Stimulated activated memory B cell treated with anti-CD40 and anti-IgM and Interleukin-4, amounts not matched to agents 10 μg/mL and 1 μg/mL and 100 μg/mL, for 72 hours (primary cell): ENCODE data around the gene GPR39.

Experiments used
- ATAC-seq: fragments of 150-1000 bp; cut with Tn5 transposase; 2 replicates; pipeline ENCODE4 v1.10.0; 2021
- H3K27ac Mint-ChIP-seq: one replicate; pipeline ENCODE4 v1.8.0; 2022; ENCODE audit warnings: mild to moderate bottlenecking, mixed read lengths
- H3K27me3 Mint-ChIP-seq: one replicate; pipeline ENCODE4 v1.8.0; 2022; ENCODE audit warnings: mixed read lengths
- H3K36me3 Mint-ChIP-seq: one replicate; pipeline ENCODE4 v1.8.0; 2022; ENCODE audit warnings: mixed read lengths
- H3K4me1 Mint-ChIP-seq: one replicate; pipeline ENCODE4 v1.8.0; 2022; ENCODE audit warnings: mixed read lengths
- H3K4me3 Mint-ChIP-seq: one replicate; pipeline ENCODE4 v1.8.0; 2022; ENCODE audit warnings: mild to moderate bottlenecking, moderate library complexity, mixed read lengths
- H3K9me3 Mint-ChIP-seq: one replicate; pipeline ENCODE4 v1.8.0; 2022; ENCODE audit warnings: mixed read lengths

GPR39 gene

DNA sequence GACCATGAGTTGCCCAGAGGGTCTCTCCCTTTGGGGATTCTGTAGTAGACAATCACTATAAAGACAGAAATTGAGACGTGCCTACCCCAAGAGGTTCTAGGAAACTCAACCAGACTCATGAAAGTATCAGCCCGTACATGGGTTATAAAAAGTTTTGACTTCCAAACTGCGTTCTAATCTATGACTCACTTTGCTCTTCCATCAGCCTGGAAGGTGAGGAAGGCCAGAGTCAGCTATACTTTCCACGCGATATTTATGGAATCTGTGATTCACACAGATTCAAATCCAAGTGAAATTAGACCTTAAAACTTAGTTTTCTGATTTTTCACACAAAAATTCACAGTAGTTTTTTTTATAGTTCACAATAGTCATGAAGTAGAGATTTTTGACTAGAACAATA, 261.1 kb downstream of the GPR39 start:
- ATAC-seq = no peak
- no peaks in the 10 kb centered on the region for H3K4me1 Mint-ChIP-seq

DNA sequence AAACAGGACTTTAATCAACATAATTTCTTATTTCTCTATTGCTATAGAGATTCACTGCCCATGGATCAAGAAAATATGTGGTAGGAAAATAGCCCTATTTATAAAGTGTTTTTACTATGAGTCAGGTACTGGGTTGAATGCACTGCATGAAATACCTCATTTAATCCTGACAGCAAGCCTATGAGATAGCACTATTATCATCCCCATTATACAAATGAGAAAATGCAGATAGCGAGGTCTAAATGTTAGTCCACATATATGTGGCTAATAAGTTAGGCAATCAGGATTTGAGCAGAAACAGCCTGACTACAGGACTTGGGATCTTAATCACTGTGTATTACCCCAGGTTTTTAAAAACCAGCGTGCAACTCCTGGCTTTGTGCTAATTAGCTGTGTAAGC, 261.9 kb downstream of the GPR39 start:
- ATAC-seq = no peak

More for the DNA sequence above, 261.1 kb downstream of the GPR39 start:
- Mint-ChIP-seq H3K36me3 (no peaks in the 10 kb centered on the region), H3K27ac (no peak overlapping the region), H3K27me3 (peaks cover 19% of the 10 kb centered on the region), H3K9me3 (no peaks in the 10 kb centered on the region), H3K4me3 (no peak overlapping the region)

GRCh38 chr2:132680544-132680943, 263.9 kb downstream of the GPR39 start:
- Mint-ChIP-seq H3K9me3 (no peaks in the 10 kb centered on the region), H3K4me3 (no peak overlapping the region)
- ATAC-seq = no peak

More for the DNA sequence above, 261.9 kb downstream of the GPR39 start:
- H3K27me3 Mint-ChIP-seq = peaks cover 11% of the 10 kb centered on the region
- H3K4me3 Mint-ChIP-seq = no peak overlapping the region
- H3K36me3 Mint-ChIP-seq = no peaks in the 10 kb centered on the region
- no peaks in the 10 kb centered on the region for H3K9me3 Mint-ChIP-seq
- H3K4me1 Mint-ChIP-seq = no peaks in the 10 kb centered on the region
- H3K27ac Mint-ChIP-seq = no peak overlapping the region

DNA sequence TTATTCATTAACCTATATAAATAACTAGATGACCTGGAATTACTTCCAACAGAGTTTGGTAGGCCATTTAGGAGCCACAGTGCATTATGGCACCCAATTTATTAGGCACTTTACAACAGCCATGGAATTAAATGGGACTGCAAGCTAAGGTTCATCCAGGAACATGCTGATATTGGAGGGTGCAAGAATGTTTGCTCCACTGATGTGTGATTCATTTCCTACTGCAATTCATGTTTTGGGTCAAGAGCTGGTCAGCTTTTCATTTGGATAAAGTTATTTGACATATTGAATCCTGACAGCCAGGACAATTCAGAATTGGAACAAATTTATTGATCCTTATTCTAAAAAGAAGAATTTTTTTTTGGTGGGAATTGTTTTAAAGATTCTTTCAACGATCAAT, 265.2 kb downstream of the GPR39 start:
- Mint-ChIP-seq H3K4me1 (no peaks in the 10 kb centered on the region), H3K4me3 (no peak overlapping the region)
- no peak for ATAC-seq

More at GRCh38 chr2:132680544-132680943, 263.9 kb downstream of the GPR39 start:
- Mint-ChIP-seq H3K36me3 (no peaks in the 10 kb centered on the region), H3K4me1 (no peaks in the 10 kb centered on the region), H3K27ac (no peak overlapping the region), H3K27me3 (no peaks in the 10 kb centered on the region)

DNA sequence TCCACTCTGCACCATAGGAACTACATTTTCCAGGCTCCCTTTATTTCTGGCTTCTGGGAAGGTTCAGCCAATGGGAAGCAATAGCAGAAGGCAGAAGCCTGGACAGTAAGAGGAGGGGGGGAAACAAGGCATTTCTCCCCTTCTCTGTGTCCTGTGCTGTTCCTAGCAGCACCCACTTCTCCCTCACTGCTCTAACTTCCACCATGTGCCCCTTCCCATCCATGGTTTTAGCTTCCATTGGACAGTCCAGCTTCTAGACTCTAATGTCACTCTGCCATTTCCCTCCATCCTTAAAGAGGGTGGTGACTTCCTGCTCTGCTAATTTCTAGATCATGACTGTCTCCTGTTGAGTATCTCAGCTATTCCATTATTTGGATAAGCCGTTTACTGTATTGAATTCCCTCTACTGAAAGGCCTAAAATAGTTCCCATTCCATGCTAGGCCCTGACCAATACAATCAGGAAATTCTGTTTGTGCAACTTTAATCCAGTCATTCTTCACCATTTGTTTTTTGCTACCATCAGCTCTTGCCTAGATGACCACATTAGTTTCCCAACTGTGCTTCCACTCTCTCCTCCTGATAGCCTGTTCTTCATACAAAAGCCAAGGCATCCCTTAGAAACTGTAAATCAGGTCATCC, 274.2 kb downstream of the GPR39 start:
- Mint-ChIP-seq H3K27ac (no peak overlapping the region), H3K4me1 (no peaks in the 10 kb centered on the region), H3K36me3 (no peaks in the 10 kb centered on the region), H3K9me3 (peaks cover 3% of the 10 kb centered on the region), H3K4me3 (no peak overlapping the region), H3K27me3 (no peaks in the 10 kb centered on the region)
- ATAC-seq = no peak

More for the DNA sequence above, 265.2 kb downstream of the GPR39 start:
- Mint-ChIP-seq H3K27me3 (no peaks in the 10 kb centered on the region), H3K9me3 (no peaks in the 10 kb centered on the region), H3K27ac (no peak overlapping the region), H3K36me3 (no peaks in the 10 kb centered on the region)

- no peaks in the 10 kb centered on the region for H3K27me3 Mint-ChIP-seq
- no peaks in the 10 kb centered on the region for H3K36me3 Mint-ChIP-seq
- peaks cover 3% of the 10 kb centered on the region for H3K9me3 Mint-ChIP-seq
- no peak overlapping the region for H3K27ac Mint-ChIP-seq
- H3K4me1 Mint-ChIP-seq = no peaks in the 10 kb centered on the region
- H3K4me3 Mint-ChIP-seq = no peak overlapping the region
- no peak for ATAC-seq
Observed at GRCh38 chr2:132691556-132691955, 275.0 kb downstream of the GPR39 start.

DNA sequence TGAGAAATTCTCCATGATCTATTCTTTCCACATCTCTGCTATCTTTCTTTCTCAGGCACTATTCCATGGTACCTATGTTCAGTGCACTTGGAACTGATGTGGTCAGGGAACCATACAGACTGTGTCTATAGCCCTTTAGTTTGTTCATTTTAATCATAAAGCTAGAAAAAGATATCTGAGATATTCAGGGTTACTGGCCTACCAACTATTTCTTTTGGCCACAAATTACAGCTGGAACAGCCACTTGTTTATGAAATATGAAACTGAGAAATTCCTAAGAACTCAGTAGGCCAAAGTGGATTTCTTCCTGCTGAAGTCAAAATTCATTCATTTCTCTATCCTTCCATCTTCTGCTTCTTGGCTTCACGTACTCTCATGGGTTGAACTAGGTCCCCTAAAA, 276.2 kb downstream of the GPR39 start:
- Mint-ChIP-seq H3K4me3 (no peak overlapping the region), H3K27me3 (no peaks in the 10 kb centered on the region), H3K4me1 (no peaks in the 10 kb centered on the region), H3K9me3 (peaks cover 3% of the 10 kb centered on the region), H3K27ac (no peak overlapping the region), H3K36me3 (no peaks in the 10 kb centered on the region)
- no peak for ATAC-seq
